SK-N-MC (cell line): ENCODE data around the gene RALGAPA1.

Experiments
- EZH2 ChIP-seq: fragments of 200-600 bp; sonication (generic); IDR thresholded peaks from one replicate; pipeline ENCODE4 v1.6.1; 2017; ENCODE audit warnings: antibody characterized with exemption
- POLR2AphosphoS5 ChIP-seq: IDR thresholded peaks from 2 replicates; pipeline ENCODE4 v1.6.1; 2012; ENCODE audit warnings: mild to moderate bottlenecking, low read depth, low read length, borderline replicate concordance

DNA sequence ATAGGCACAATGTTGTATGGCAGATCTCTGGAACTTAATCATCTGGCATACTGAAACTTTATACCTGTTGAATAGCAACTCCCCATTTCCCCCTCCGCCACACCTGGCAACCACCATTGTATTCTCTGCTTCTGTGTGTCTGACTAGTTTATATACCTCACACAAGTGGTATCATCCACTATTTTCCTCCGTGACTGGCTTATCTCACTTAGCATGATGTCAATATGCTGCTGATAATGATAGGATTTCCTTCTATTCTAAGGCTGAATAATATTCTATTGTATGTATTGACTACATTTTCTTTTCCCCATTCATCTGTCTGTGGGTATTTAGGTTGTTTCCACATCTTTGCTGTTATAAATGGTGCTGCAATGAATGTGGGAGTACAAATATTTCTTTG is 38.5 kb upstream of the RALGAPA1 start:
- TF ChIP-seq POLR2AphosphoS5 = no peak
- no peak for TF ChIP-seq EZH2
